ENCODE measurements around the gene EHF. TPM values are rescaled to one million over a fixed set of nuclear protein-coding genes. Genes with fewer than 3 reads are reported as not detected.

The EHF gene
- polyA plus RNA-seq, 1 donor from 2014 or later: 0.17 TPM

GRCh38 chr11:34631737-34632104, 10.8 kb downstream of the EHF start:
- no peak overlapping the region for H3K27ac ChIP-seq (ENCODE audit: low read length)
- no peaks in the 10 kb centered on the region for H3K27me3 ChIP-seq (ENCODE audit: insufficient read depth, low read depth, low read length)
- no peaks in the 10 kb centered on the region for H3K9me3 ChIP-seq (ENCODE audit: low read length)
- H3F3A ChIP-seq (ENCODE audit: insufficient read depth, low read length, poor library complexity, severe bottlenecking): no peaks in the 10 kb centered on the region
- H3K9me2 ChIP-seq (ENCODE audit: insufficient read depth, low read length): no peaks in the 10 kb centered on the region
- H3K4me3 ChIP-seq (ENCODE audit: low read length): no peak overlapping the region
- H3K36me3 ChIP-seq (ENCODE audit: insufficient read depth, low read length): no peaks in the 10 kb centered on the region
- H2AFZ ChIP-seq (ENCODE audit: low read depth, low read length): no peak overlapping the region
- no peak for TF ChIP-seq EZH2 (IDR thresholded peaks at IDR 0.05; ENCODE audit: borderline replicate concordance, insufficient read depth, low read length, poor library complexity, severe bottlenecking)
- TF ChIP-seq, protein P1, sequence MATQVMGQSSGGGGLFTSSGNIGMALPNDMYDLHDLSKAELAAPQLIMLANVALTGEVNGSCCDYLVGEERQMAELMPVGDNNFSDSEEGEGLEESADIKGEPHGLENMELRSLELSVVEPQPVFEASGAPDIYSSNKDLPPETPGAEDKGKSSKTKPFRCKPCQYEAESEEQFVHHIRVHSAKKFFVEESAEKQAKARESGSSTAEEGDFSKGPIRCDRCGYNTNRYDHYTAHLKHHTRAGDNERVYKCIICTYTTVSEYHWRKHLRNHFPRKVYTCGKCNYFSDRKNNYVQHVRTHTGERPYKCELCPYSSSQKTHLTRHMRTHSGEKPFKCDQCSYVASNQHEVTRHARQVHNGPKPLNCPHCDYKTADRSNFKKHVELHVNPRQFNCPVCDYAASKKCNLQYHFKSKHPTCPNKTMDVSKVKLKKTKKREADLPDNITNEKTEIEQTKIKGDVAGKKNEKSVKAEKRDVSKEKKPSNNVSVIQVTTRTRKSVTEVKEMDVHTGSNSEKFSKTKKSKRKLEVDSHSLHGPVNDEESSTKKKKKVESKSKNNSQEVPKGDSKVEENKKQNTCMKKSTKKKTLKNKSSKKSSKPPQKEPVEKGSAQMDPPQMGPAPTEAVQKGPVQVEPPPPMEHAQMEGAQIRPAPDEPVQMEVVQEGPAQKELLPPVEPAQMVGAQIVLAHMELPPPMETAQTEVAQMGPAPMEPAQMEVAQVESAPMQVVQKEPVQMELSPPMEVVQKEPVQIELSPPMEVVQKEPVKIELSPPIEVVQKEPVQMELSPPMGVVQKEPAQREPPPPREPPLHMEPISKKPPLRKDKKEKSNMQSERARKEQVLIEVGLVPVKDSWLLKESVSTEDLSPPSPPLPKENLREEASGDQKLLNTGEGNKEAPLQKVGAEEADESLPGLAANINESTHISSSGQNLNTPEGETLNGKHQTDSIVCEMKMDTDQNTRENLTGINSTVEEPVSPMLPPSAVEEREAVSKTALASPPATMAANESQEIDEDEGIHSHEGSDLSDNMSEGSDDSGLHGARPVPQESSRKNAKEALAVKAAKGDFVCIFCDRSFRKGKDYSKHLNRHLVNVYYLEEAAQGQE (IDR thresholded peaks at IDR 0.05; ENCODE audit: borderline replicate concordance): no peak
- no peak for TF ChIP-seq TAF1 (IDR thresholded peaks at IDR 0.05; ENCODE audit: low read depth)
- no peak for TF ChIP-seq EP300 (conservative IDR thresholded peaks at IDR 0.05; ENCODE audit: poor library complexity, severe bottlenecking)
- TF ChIP-seq POLR2AphosphoS5 (IDR thresholded peaks at IDR 0.05): no peak
- no peak for TF ChIP-seq CTCF (IDR thresholded peaks at IDR 0.05; ENCODE audit: poor library complexity, severe bottlenecking)
- no peak for TF ChIP-seq RAD21 (conservative IDR thresholded peaks at IDR 0.05)
- TF ChIP-seq MXI1 (conservative IDR thresholded peaks at IDR 0.05; ENCODE audit: poor library complexity, severe bottlenecking): no peak
- no peak for TF ChIP-seq SMC3 (conservative IDR thresholded peaks at IDR 0.05; ENCODE audit: poor library complexity)
- no peak overlapping the region for H3K9ac ChIP-seq (ENCODE audit: low read length)
- H3K4me2 ChIP-seq (ENCODE audit: low read length): no peak overlapping the region
- H4K20me1 ChIP-seq (ENCODE audit: insufficient read depth): no peaks in the 10 kb centered on the region
- no peaks in the 10 kb centered on the region for H3K79me2 ChIP-seq (replicated peaks; ENCODE audit: insufficient read depth, low read length)

DNA sequence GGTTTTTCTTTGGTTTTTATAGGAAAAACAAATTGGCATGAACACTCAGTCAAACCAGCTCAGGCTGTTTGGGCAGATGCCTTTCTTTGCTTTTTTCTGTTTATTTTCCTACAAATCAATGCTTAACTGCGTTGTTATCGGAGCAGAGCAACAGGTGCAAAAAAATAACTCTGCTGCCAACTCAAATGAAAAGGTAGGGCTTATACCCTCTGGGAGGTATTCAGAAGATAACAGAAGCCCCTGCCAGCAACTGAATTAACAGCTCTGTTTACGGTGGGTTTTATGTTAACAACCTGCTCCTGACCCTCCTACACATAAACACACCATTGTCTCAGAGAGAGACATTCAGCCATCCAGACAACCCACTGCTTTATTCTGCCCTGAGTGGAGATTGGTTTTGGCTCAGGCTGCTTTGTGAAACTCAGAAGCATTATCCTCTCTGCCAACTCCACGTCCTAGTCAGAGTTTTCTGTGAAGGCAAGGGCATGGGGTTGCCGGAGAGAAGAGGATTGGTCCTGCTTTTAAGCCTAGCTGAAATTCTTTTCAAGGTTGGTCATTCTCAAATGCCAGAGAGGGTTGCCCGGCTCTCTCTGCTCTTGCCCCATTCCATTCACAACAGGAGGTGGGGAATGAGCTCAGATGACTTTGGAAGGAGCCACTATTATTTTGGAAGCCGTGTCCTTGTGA, 11.4 kb downstream of the EHF start:
- no peak overlapping the region for H2AFZ ChIP-seq (ENCODE audit: low read depth, low read length)
- H3K27ac ChIP-seq (ENCODE audit: low read length): no peak overlapping the region

More for the DNA sequence above, 11.4 kb downstream of the EHF start:
- Histone ChIP-seq H3K4me2 (ENCODE audit: low read length) (no peak overlapping the region), H3K36me3 (ENCODE audit: insufficient read depth, low read length) (no peaks in the 10 kb centered on the region), H3K4me3 (ENCODE audit: low read length) (no peak overlapping the region), H3K9me2 (ENCODE audit: insufficient read depth, low read length) (no peaks in the 10 kb centered on the region), H3K79me2 (replicated peaks; ENCODE audit: insufficient read depth, low read length) (no peaks in the 10 kb centered on the region), H3K9me3 (ENCODE audit: low read length) (no peaks in the 10 kb centered on the region), H3K9ac (ENCODE audit: low read length) (no peak overlapping the region), H4K20me1 (ENCODE audit: insufficient read depth) (no peaks in the 10 kb centered on the region), H3K27me3 (ENCODE audit: insufficient read depth, low read depth, low read length) (no peaks in the 10 kb centered on the region), H3F3A (ENCODE audit: insufficient read depth, low read length, poor library complexity, severe bottlenecking) (no peaks in the 10 kb centered on the region)
- TF ChIP-seq MXI1 (conservative IDR thresholded peaks at IDR 0.05; ENCODE audit: poor library complexity, severe bottlenecking) (no peak), EZH2 (IDR thresholded peaks at IDR 0.05; ENCODE audit: borderline replicate concordance, insufficient read depth, low read length, poor library complexity, severe bottlenecking) (no peak), RAD21 (conservative IDR thresholded peaks at IDR 0.05) (no peak), POLR2AphosphoS5 (IDR thresholded peaks at IDR 0.05) (no peak), TAF1 (IDR thresholded peaks at IDR 0.05; ENCODE audit: low read depth) (no peak), EP300 (conservative IDR thresholded peaks at IDR 0.05; ENCODE audit: poor library complexity, severe bottlenecking) (no peak), CTCF (IDR thresholded peaks at IDR 0.05; ENCODE audit: poor library complexity, severe bottlenecking) (no peak), SMC3 (conservative IDR thresholded peaks at IDR 0.05; ENCODE audit: poor library complexity) (no peak)
- TF ChIP-seq, protein P1 (IDR thresholded peaks at IDR 0.05; ENCODE audit: borderline replicate concordance): no peak
